SK-N-SH treated with all-trans-retinoic acid at 6 μM for 48 hours (cell line): ENCODE measurements around the gene IMP4.

Experiments
- ATAC-seq: fragments of 200-7000 bp; cut with Tn5 transposase; 3 replicates; pipeline ENCODE4 v1.9.1; 2020; ENCODE audit warnings: mild to moderate bottlenecking, moderate library complexity
- ARNTL ChIP-seq: fragments of 450-650 bp; formaldehyde crosslinking; IDR thresholded peaks from 2 replicates; pipeline ENCODE4 v1.5.0; 2020; ENCODE audit warnings: low read depth, mild to moderate bottlenecking, moderate library complexity, borderline replicate concordance
- CSDC2 ChIP-seq: fragments of 250-450 bp; sonication (Bioruptor Pico); IDR thresholded peaks from 2 replicates; pipeline ENCODE4 v1.5.0; 2020; ENCODE audit warnings: mild to moderate bottlenecking, moderate library complexity
- ESRRG ChIP-seq: fragments of 250-450 bp; sonication (Bioruptor Pico); IDR thresholded peaks from 2 replicates; pipeline ENCODE4 v1.6.1; 2021; ENCODE audit warnings: mild to moderate bottlenecking
- ISL1 ChIP-seq: fragments of 250-450 bp; sonication (Bioruptor Pico); IDR thresholded peaks from 2 replicates; pipeline ENCODE4 v2.1.2; 2022; ENCODE audit warnings: mild to moderate bottlenecking, moderate library complexity
- PPARA ChIP-seq: fragments of 250-450 bp; sonication (Bioruptor Pico); IDR thresholded peaks from 2 replicates; pipeline ENCODE4 v1.5.0; 2020; ENCODE audit warnings: mild to moderate bottlenecking, borderline replicate concordance
- RARB ChIP-seq: fragments of 250-450 bp; sonication (Bioruptor Pico); IDR thresholded peaks from 2 replicates; pipeline ENCODE4 v1.8.0; 2021; ENCODE audit warnings: mild to moderate bottlenecking, moderate library complexity
- TCF4 ChIP-seq: fragments of 250-450 bp; sonication (Bioruptor Pico); IDR thresholded peaks from 2 replicates; pipeline ENCODE4 v1.8.0; 2021; ENCODE audit warnings: mild to moderate bottlenecking, moderate library complexity, borderline replicate concordance
- TOX ChIP-seq: fragments of 250-450 bp; sonication (Bioruptor Pico); IDR thresholded peaks from 2 replicates; pipeline ENCODE4 v1.8.0; 2021; ENCODE audit warnings: mild to moderate bottlenecking, moderate library complexity, borderline replicate concordance
- ZC3H10 ChIP-seq: fragments of 250-450 bp; sonication (Bioruptor Pico); IDR thresholded peaks from 2 replicates; pipeline ENCODE4 v1.5.1; 2021; ENCODE audit warnings: mild to moderate bottlenecking, moderate library complexity
- ZFP3 ChIP-seq: fragments of 250-450 bp; sonication (Bioruptor Pico); IDR thresholded peaks from 2 replicates; pipeline ENCODE4 v1.5.0; 2020; ENCODE audit warnings: mild to moderate bottlenecking, moderate library complexity
- ZFP30 ChIP-seq: fragments of 450-650 bp; formaldehyde crosslinking; IDR thresholded peaks from 2 replicates; pipeline ENCODE4 v1.5.0; 2022; ENCODE audit warnings: mild to moderate bottlenecking, moderate library complexity
- ZNF565 ChIP-seq: fragments of 450-650 bp; formaldehyde crosslinking; conservative IDR thresholded peaks from 2 replicates; pipeline ENCODE4 v1.5.0; 2020; ENCODE audit warnings: low read depth, mild to moderate bottlenecking, moderate library complexity
- ZNF70 ChIP-seq: fragments of 450-650 bp; formaldehyde crosslinking; IDR thresholded peaks from 2 replicates; pipeline ENCODE4 v1.5.0; 2020; ENCODE audit warnings: mild to moderate bottlenecking, moderate library complexity
- ZNF8 ChIP-seq: fragments of 450-650 bp; formaldehyde crosslinking; IDR thresholded peaks from 2 replicates; pipeline ENCODE4 v1.5.0; 2020; ENCODE audit warnings: mild to moderate bottlenecking, moderate library complexity
- TF ChIP-seq, protein P1 (sequence below): fragments of 250-450 bp; sonication (Bioruptor Pico); IDR thresholded peaks from 2 replicates; pipeline ENCODE4 v1.8.0; 2021; ENCODE audit warnings: low read depth, mild to moderate bottlenecking, moderate library complexity, borderline replicate concordance
- TF ChIP-seq, protein P2 (sequence below): fragments of 250-450 bp; sonication (Bioruptor Pico); IDR thresholded peaks from 2 replicates; pipeline ENCODE4 v1.5.1; 2021; ENCODE audit warnings: mild to moderate bottlenecking, moderate library complexity
- TF ChIP-seq, protein P3 (sequence below): fragments of 250-450 bp; sonication (Bioruptor Pico); IDR thresholded peaks from 2 replicates; pipeline ENCODE4 v1.8.0; 2020; ENCODE audit warnings: mild to moderate bottlenecking, moderate library complexity, borderline replicate concordance

Gene IMP4

DNA sequence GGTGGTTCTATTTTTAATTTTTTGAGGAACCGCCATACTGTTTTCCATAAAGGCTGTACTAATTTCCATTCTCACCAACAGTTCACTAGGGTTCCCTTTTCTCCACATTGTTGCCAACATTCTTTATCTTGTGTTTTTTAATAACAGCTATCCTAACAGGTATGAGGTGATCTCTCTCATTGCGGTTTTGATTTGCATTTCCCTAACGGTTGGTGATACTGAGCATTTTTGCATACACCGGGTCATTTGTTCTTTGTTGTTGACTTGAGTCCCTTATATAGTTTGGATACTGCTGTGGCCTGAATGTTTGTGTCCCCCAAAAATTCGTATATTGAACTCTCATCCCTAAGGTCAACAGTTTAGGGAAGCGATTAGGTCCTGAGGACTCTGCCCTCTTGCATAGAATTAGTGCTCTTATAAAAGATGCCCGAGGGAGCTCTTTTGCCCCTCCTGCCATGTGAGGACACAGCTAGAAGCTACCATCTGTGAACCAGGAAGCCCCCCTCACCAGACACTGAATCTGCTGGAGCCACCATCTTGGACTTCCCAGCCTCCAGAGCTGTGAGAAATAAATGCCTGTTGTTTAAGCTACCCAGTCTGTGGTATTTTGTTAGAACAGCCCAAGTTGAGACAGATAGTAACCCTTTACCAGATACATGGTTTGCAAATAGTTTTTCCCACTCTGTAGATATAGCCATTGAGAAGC is 4.7 kb downstream of the IMP4 start (continued):
- TF ChIP-seq, protein P1, sequence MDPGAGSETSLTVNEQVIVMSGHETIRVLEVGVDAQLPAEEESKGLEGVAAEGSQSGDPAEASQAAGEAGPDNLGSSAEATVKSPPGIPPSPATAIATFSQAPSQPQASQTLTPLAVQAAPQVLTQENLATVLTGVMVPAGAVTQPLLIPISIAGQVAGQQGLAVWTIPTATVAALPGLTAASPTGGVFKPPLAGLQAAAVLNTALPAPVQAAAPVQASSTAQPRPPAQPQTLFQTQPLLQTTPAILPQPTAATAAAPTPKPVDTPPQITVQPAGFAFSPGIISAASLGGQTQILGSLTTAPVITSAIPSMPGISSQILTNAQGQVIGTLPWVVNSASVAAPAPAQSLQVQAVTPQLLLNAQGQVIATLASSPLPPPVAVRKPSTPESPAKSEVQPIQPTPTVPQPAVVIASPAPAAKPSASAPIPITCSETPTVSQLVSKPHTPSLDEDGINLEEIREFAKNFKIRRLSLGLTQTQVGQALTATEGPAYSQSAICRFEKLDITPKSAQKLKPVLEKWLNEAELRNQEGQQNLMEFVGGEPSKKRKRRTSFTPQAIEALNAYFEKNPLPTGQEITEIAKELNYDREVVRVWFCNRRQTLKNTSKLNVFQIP (CRISPR knock-in tag): no peak
- TF ChIP-seq PPARA (CRISPR knock-in tag) (no peak), TCF4 (CRISPR knock-in tag) (no peak), ZNF8 (CRISPR knock-in tag) (no peak), ZFP30 (CRISPR knock-in tag) (no peak), ZNF70 (CRISPR knock-in tag) (no peak), RARB (CRISPR knock-in tag) (no peak), ZNF565 (CRISPR knock-in tag) (no peak), ZFP3 (no peak)

DNA sequence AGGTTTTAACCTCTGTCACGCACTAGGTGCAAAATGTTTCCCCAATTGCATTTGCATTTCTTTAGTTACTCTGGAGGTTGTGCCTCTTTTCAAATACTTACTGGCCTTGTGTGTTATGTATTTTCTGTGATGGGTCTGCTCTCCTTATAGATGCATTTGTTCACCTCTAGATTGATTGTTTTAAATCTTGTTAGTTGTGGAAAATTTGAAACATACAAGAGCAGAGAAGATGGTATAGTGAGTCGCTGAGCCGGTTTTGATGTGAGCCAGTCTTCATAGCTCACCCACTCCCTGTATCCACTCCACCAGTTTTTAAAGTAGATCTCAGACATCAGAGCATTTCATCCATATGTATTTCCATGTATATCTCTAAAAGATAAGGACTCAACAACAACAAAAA is 6.5 kb downstream of the IMP4 start:
- TF ChIP-seq PPARA (CRISPR knock-in tag) (no peak), TOX (CRISPR knock-in tag) (no peak)
- ATAC-seq: no peak

DNA sequence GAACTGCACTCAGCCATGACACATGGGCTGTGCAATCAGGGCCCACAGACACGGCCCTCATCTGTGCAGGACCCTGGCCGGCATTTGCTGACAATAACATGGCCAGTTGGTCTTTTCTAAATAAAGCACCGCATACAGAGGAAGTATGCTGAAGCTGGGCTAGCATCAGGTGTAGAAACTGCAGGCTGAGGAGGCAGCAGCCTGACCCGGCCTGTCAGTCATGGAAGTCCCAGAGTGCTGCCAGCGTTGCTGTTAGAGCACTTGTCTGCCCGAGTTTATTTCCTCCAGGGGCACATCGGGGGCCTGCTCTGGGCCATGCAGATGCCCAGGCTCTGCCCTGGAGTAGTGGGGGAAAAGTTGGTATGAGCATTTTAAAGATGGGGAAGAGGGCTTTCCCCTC is 9.0 kb downstream of the IMP4 start:
- TF ChIP-seq ZC3H10 (CRISPR knock-in tag): no peak
- TF ChIP-seq, protein P2, sequence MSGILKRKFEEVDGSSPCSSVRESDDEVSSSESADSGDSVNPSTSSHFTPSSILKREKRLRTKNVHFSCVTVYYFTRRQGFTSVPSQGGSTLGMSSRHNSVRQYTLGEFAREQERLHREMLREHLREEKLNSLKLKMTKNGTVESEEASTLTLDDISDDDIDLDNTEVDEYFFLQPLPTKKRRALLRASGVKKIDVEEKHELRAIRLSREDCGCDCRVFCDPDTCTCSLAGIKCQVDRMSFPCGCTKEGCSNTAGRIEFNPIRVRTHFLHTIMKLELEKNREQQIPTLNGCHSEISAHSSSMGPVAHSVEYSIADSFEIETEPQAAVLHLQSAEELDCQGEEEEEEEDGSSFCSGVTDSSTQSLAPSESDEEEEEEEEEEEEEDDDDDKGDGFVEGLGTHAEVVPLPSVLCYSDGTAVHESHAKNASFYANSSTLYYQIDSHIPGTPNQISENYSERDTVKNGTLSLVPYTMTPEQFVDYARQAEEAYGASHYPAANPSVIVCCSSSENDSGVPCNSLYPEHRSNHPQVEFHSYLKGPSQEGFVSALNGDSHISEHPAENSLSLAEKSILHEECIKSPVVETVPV: no peak
- TF ChIP-seq TCF4 (CRISPR knock-in tag): no peak
- no peak for ATAC-seq

DNA sequence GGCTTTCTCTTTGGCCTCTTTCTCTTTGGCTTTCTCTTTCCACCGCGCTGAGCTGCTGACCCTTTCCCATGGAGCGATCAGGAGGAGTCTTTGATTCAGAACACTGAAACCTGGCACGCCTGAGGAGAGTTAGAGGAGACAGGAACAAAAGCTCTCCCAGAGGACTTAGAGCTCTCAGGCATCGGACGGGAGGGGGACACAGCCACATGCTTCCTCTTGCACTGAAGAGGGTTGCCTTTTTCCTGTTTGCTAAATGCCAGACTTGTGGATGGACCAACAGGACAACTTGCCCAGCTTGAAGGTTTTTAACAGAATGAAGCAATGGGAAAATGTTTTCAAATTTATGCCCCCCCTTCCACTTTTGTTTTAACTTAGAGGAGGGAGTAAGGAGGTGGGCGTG is 9.5 kb downstream of the IMP4 start:
- ATAC-seq: no peak
- no peak for TF ChIP-seq RARB (CRISPR knock-in tag)
- no peak for TF ChIP-seq ISL1 (CRISPR knock-in tag)
- no peak for TF ChIP-seq ZFP3
- TF ChIP-seq, protein P2: no peak
- TF ChIP-seq, protein P1 (CRISPR knock-in tag): no peak

DNA sequence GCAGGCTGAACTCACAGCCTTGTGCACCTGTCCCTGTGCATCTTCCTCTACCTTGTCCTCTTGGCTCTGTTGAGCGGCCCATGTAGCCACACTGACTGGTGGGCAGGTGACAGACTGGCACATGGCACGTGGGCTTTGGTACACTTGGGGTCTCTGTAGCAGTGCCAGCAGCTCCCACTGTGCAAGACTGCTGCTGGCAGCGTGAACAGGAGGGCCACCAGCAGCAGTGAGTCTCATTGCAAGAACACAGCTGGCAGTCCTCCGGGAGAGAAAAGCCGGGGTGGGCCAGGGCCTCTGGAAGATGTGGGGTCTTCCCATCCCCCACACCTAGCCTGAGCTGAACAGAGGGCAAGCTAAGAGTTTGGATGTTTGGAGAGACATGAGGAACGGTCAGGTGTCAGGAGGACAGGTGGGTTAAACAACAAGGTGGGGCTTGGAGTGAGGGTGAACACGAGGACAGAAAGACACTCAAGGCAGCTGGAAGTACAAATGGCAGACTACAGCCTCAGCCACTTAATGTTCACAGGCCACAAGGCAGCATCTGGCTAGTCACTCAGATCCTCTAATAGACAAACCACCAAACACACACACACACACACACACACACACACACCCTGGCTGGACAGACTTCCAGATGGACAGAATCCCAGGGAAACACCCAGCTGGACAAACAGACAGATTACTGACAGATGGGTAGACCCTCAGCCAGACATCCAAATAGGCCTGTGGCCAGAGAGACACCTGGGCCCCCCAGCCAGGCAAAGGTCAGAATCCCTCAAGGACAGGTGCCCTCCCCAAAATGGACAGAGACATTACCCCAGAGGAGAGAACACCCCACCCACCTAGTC is 10.8 kb downstream of the IMP4 start:
- TF ChIP-seq CSDC2 (CRISPR knock-in tag) (no peak), TOX (CRISPR knock-in tag) (no peak), ZC3H10 (CRISPR knock-in tag) (no peak)
- ATAC-seq: no peak

DNA sequence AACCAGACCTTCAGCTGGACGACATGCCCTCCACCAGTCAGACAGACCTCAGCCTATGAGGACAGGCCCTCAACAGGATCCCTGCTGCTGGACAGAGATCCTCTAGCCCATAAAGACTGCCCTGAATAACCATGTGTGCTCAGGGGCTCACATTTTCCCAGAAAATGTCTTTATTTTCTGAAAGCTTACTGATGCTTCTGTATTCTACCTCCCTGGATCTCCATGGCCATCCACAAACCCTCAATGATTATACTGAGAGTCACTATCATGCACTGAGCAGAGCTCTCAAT is 11.4 kb downstream of the IMP4 start:
- ATAC-seq: no peak
- TF ChIP-seq ARNTL (CRISPR knock-in tag) (no peak), ZFP3 (no peak), CSDC2 (CRISPR knock-in tag) (no peak), RARB (CRISPR knock-in tag) (no peak), ESRRG (no peak), ISL1 (CRISPR knock-in tag) (no peak)
- TF ChIP-seq, protein P3, sequence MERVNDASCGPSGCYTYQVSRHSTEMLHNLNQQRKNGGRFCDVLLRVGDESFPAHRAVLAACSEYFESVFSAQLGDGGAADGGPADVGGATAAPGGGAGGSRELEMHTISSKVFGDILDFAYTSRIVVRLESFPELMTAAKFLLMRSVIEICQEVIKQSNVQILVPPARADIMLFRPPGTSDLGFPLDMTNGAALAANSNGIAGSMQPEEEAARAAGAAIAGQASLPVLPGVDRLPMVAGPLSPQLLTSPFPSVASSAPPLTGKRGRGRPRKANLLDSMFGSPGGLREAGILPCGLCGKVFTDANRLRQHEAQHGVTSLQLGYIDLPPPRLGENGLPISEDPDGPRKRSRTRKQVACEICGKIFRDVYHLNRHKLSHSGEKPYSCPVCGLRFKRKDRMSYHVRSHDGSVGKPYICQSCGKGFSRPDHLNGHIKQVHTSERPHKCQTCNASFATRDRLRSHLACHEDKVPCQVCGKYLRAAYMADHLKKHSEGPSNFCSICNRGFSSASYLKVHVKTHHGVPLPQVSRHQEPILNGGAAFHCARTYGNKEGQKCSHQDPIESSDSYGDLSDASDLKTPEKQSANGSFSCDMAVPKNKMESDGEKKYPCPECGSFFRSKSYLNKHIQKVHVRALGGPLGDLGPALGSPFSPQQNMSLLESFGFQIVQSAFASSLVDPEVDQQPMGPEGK: no peak
